Stimulated activated CD4-positive, alpha-beta T cell treated with anti-CD3 and anti-CD28 coated beads, Interleukin-4, amount 100 ng/mL, for 24 hours (primary cell): ENCODE measurements around the gene ABHD14A.

Experiments used
- DNase-seq: peaks from one replicate; pipeline ENCODE4 v3.0.0-alpha.2; 2020

Gene ABHD14A

GRCh38 chr3:52021489-52022268 lies 46.8 kb downstream of the ABHD14A start:
- DNase-seq: no peak

- no peak for DNase-seq
Measured at GRCh38 chr3:52022323-52023100, 47.6 kb downstream of the ABHD14A start.

GRCh38 chr3:52023101-52023770 lies 48.4 kb downstream of the ABHD14A start:
- DNase-seq: no peak

GRCh38 chr3:52023860-52024764 lies 49.2 kb downstream of the ABHD14A start:
- no peak for DNase-seq

- DNase-seq: no peak
Measured at GRCh38 chr3:52024765-52025452, 50.0 kb downstream of the ABHD14A start.

- DNase-seq: no peak
Measured at GRCh38 chr3:52025453-52025852, 50.6 kb downstream of the ABHD14A start.

- DNase-seq: no peak
Measured at GRCh38 chr3:52026041-52026440, 51.2 kb downstream of the ABHD14A start.

- DNase-seq: no peak
Measured at GRCh38 chr3:52028572-52028971, 53.7 kb downstream of the ABHD14A start.

- no peak for DNase-seq
Measured at GRCh38 chr3:52029053-52029452, 54.2 kb downstream of the ABHD14A start.

- DNase-seq: no peak
Measured at GRCh38 chr3:52029535-52029934, 54.7 kb downstream of the ABHD14A start.
